Left lung (tissue), 10 donors: ENCODE data around the gene TIGIT. TPM values are rescaled to one million over a fixed set of nuclear protein-coding genes. Genes with fewer than 3 reads are reported as not detected.

Experiments used
- ATAC-seq: fragments of 200-7000 bp; cut with Tn5 transposase; one replicate; pipeline ENCODE4 v1.9.1; 2020; ENCODE audit warnings: moderate library complexity
- DNase-seq, 4 donors: peaks; one replicate each; pipeline ENCODE4 v3.0.0-alpha.2; 2013 to 2020
- H3K27ac ChIP-seq, 2 donors: fragments of 200-600 bp; sonication (generic) in 1 of 2; one replicate each; pipeline versions ENCODE4 v1.5.0 to v1.8.0; 2020 to 2021
- H3K27me3 ChIP-seq, 2 donors: fragments of 200-600 bp; sonication (generic) in 1 of 2; one replicate each; pipeline versions ENCODE4 v1.5.0 to v1.8.0; 2020 to 2021
- H3K36me3 ChIP-seq, 2 donors: fragments of 200-600 bp; sonication (generic) in 1 of 2; one replicate each; pipeline versions ENCODE4 v1.5.0 to v1.8.0; 2020 to 2021
- H3K4me1 ChIP-seq, 2 donors: fragments of 200-600 bp; one replicate each; pipeline ENCODE4 v1.8.0; 2021
- H3K4me3 ChIP-seq, 2 donors: fragments of 200-600 bp; sonication (generic) in 1 of 2; one replicate each; pipeline versions ENCODE4 v1.5.0 to v1.8.0; 2020 to 2021; ENCODE audit warnings: mild to moderate bottlenecking in 1 of 2
- H3K9me3 ChIP-seq, 2 donors: fragments of 200-600 bp; sonication (generic) in 1 of 2; one replicate each; pipeline versions ENCODE4 v1.5.0 to v1.8.0; 2020 to 2021
- CTCF ChIP-seq, 2 donors: fragments of 200-600 bp; sonication (generic) in 1 of 2; IDR thresholded peaks; one replicate each; pipeline versions ENCODE4 v1.5.0 to v1.8.0; 2021; ENCODE audit warnings: antibody characterized with exemption in 2 of 2
- intact Hi-C, 2 donors: fragments of 100-400 bp; cut with DNase I; formaldehyde crosslinking; loops; one replicate each; pipeline versions ENCODE4 v1.11.2 to v1.14.2; 2022
- polyA plus RNA-seq, 6 donors: library from polyadenylated mRNA; unstranded; fragments of 120-200 nt; gene quantifications; one replicate each; pipeline ENCODE4 v1.2.1, GENCODE V29; 2013; ENCODE audit not compliant: insufficient read length in 6 of 6
- total RNA-seq, 2 donors: library from RNA; stranded (reverse); fragmentation: NEBNext Ultra II Directional; extraction: Animal tissue kit (Norgen Biotek cat#: 25700); gene quantifications; one replicate each; pipeline ENCODE4 v1.2.1, GENCODE V29; 2021
- donor health status: DM: no; HTN: yes; CAD: no.
- donor health status: DM: no; HTN: no; CAD: no.

The TIGIT gene
- total and polyA plus RNA-seq, 8 donors = 0.13 to 1.2 (median 0.28) TPM

GRCh38 chr3:114285648-114286230 lies 8.1 kb upstream of the TIGIT start:
- no peaks in the 10 kb centered on the region for H3K4me1 ChIP-seq
- no peak overlapping the region for H3K27ac ChIP-seq
- no peaks in the 10 kb centered on the region for H3K27me3 ChIP-seq
- DNase-seq = no peak
- no peaks in the 10 kb centered on the region for H3K9me3 ChIP-seq
- TF ChIP-seq CTCF (IDR thresholded peaks at IDR 0.05) = no peak
- no peaks in the 10 kb centered on the region for H3K36me3 ChIP-seq
- intact Hi-C loops = no loop called here
- ATAC-seq = no peak
- no peak overlapping the region for H3K4me3 ChIP-seq

GRCh38 chr3:114286266-114286665 lies 7.6 kb upstream of the TIGIT start:
- no peaks in the 10 kb centered on the region for H3K4me1 ChIP-seq
- TF ChIP-seq CTCF (IDR thresholded peaks at IDR 0.05) = no peak
- no peaks in the 10 kb centered on the region for H3K27me3 ChIP-seq
- no peak overlapping the region for H3K4me3 ChIP-seq
- ATAC-seq = no peak
- no peaks in the 10 kb centered on the region for H3K9me3 ChIP-seq
- DNase-seq = no peak
- no peak overlapping the region for H3K27ac ChIP-seq
- intact Hi-C loops = no loop called here
- no peaks in the 10 kb centered on the region for H3K36me3 ChIP-seq

GRCh38 chr3:114290911-114291901 lies 2.6 kb upstream of the TIGIT start:
- Histone ChIP-seq H3K4me3 (no peak overlapping the region), H3K27me3 (no peaks in the 10 kb centered on the region), H3K36me3 (no peaks in the 10 kb centered on the region), H3K4me1 (no peaks in the 10 kb centered on the region), H3K27ac (no peak overlapping the region), H3K9me3 (no peaks in the 10 kb centered on the region)
- ATAC-seq = peak; percentile 70
- peak in 2 of 4 donors; percentile 24 to 50 for DNase-seq
- intact Hi-C loops = no loop called here
- peak; percentile 64 to 74 for TF ChIP-seq CTCF (IDR thresholded peaks at IDR 0.05)

- no peaks in the 10 kb centered on the region for H3K36me3 ChIP-seq
- no peaks in the 10 kb centered on the region for H3K4me1 ChIP-seq
- no peaks in the 10 kb centered on the region for H3K27me3 ChIP-seq
- H3K4me3 ChIP-seq = no peak overlapping the region
- H3K9me3 ChIP-seq = no peaks in the 10 kb centered on the region
- DNase-seq (no peak), ATAC-seq (no peak)
- intact Hi-C loops = no loop called here
- no peak for TF ChIP-seq CTCF (IDR thresholded peaks at IDR 0.05)
- no peak overlapping the region for H3K27ac ChIP-seq
Measured at GRCh38 chr3:114294940-114295480, 1.2 kb downstream of the TIGIT start.

GRCh38 chr3:114295946-114296345 lies 2.1 kb downstream of the TIGIT start:
- H3K9me3 ChIP-seq = no peaks in the 10 kb centered on the region
- no peak for ATAC-seq

More at GRCh38 chr3:114295946-114296345, 2.1 kb downstream of the TIGIT start:
- Histone ChIP-seq H3K27me3 (no peaks in the 10 kb centered on the region), H3K4me3 (no peak overlapping the region), H3K36me3 (no peaks in the 10 kb centered on the region), H3K4me1 (no peaks in the 10 kb centered on the region), H3K27ac (no peak overlapping the region)
- no peak for DNase-seq
- TF ChIP-seq CTCF (IDR thresholded peaks at IDR 0.05) = no peak
- intact Hi-C loops = no loop called here
